Measurements from ENCODE around the gene ARNT2.

Gene ARNT2

DNA sequence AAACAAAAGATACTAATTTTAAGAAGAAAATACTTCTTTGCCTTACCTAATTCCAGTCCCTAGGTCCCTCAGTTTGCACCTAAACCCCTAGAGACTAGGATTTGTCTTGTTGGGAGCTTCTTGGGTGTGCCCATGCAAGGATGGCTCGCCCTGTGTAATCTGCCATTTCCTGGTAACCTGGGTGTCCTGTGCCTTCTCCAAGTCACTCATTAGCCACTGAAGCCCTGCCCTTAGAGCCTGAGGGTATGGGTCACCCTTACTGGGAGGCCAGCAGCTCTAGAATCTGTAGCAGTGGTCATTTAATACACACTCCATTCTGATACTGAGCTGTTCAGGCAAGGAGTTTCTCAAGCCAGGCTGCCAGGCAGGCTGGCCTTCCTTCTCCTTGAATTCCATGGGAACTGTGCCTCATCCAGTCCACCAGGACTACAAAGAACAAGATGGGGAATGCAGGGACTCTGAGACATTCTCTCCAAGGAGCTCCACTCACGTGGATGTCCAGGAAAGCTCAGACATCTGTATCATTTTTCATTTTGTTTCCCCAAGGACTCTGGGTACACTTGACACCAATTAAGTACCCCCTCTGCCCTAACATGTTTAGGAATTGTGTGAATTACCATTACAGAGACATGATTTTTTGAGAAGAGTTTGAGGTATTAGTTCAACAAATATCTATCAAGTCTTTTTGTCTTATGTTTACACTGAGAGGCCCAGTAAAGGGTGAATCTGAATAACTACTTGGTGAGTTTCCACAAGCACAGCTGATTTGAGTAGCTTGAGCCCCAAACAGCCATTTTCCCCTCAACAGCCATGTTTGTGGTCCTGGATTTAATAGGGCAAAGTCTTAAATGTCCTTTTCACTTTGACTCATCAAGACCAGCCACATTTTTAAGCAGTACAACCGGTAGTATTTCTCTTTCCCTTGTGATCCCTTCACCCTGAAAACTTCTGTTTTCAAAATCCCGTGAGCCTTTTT, 52.6 kb downstream of the ARNT2 start:
- Mint-ChIP-seq H3K27me3 (peaks cover 16 to 50% of the 10 kb centered on the region in 2 donors), H3K4me1 (ENCODE audit: low read depth in 2 of 2) (no peaks in the 10 kb centered on the region), H3K4me3 (no peak overlapping the region), H3K27ac (no peak overlapping the region), H3K9me3 (no peaks in the 10 kb centered on the region), H3K36me3 (ENCODE audit: insufficient read depth) (no peaks in the 10 kb centered on the region)
- DNase-seq (no peak), ATAC-seq (replicated peaks) (no peak)

DNA sequence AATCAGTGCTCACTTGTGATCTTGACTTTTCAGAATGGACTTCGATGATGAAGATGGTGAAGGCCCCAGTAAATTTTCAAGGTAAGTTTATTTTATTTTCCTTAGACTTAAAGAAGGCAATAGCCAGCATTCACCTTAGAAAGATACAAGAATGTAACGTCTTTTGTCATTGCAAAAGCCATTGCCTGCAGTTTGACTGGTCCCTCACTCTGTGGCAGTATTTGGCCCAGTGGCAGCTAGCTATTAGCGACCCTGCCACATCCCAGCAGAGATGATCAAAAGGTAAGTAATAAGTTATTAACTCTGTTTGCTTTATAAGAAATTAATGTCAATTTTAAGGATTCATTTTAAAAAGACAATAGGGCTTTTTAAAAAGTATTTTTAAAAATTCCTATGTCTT, 53.7 kb downstream of the ARNT2 start:
- H3K36me3 Mint-ChIP-seq (ENCODE audit: insufficient read depth) = no peaks in the 10 kb centered on the region
- DNase-seq = no peak
- H3K27ac Mint-ChIP-seq = no peak overlapping the region
- no peaks in the 10 kb centered on the region for H3K4me1 Mint-ChIP-seq (ENCODE audit: low read depth in 2 of 2)
- H3K27me3 Mint-ChIP-seq = peaks cover 12 to 50% of the 10 kb centered on the region in 2 donors
- no peak for ATAC-seq (replicated peaks)
- no peak overlapping the region for H3K4me3 Mint-ChIP-seq
- H3K9me3 Mint-ChIP-seq = no peaks in the 10 kb centered on the region

DNA sequence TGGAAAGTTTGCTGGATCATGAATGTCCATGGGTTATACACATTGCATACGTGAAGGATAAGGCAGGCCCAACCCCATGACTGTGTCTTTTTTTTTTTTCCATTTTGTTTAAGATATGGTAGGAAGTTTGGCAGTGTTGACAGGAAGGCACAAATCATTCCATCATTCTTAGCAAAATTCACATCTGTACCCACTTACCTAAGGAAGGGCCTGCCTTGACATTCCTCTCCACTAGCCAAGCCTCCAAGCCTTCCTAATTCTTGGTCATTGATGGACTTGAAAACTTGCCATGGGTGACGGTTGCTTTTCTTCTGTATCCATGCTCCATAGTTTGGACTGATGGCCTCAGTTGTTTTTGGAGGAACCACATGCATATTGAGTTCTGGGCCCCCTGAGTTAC, 54.4 kb downstream of the ARNT2 start:
- no peaks in the 10 kb centered on the region for H3K9me3 Mint-ChIP-seq
- no peak overlapping the region for H3K27ac Mint-ChIP-seq
- DNase-seq = no peak
- H3K36me3 Mint-ChIP-seq (ENCODE audit: insufficient read depth) = no peaks in the 10 kb centered on the region
- ATAC-seq (replicated peaks) = no peak
- H3K4me3 Mint-ChIP-seq = no peak overlapping the region
- peaks cover 12 to 43% of the 10 kb centered on the region in 2 donors for H3K27me3 Mint-ChIP-seq
- no peaks in the 10 kb centered on the region for H3K4me1 Mint-ChIP-seq (ENCODE audit: low read depth in 2 of 2)

DNA sequence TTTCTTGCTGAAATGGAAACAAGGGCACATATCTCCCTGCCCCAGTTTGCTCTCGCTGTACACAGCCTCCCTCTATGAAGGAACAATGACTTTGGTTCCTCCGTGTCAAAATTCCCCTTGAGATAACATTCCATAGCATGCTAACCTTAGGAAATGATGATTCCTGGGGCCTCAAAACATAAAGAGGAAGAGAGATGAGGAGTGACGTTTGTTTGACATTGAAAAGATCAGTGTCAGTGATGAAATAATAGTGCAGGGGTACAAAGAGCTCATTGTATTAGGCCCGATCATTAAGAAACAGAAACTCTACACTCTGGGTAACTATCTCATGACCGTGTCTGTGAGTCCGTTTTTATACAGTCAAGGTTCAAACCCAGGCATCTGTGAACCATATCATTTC, 55.2 kb downstream of the ARNT2 start:
- Mint-ChIP-seq H3K4me3 (no peak overlapping the region), H3K4me1 (ENCODE audit: low read depth in 2 of 2) (no peaks in the 10 kb centered on the region), H3K9me3 (no peaks in the 10 kb centered on the region), H3K36me3 (ENCODE audit: insufficient read depth) (no peaks in the 10 kb centered on the region), H3K27ac (no peak overlapping the region), H3K27me3 (peaks cover 12 to 36% of the 10 kb centered on the region in 2 donors)
- ATAC-seq (replicated peaks) (no peak), DNase-seq (no peak)

DNA sequence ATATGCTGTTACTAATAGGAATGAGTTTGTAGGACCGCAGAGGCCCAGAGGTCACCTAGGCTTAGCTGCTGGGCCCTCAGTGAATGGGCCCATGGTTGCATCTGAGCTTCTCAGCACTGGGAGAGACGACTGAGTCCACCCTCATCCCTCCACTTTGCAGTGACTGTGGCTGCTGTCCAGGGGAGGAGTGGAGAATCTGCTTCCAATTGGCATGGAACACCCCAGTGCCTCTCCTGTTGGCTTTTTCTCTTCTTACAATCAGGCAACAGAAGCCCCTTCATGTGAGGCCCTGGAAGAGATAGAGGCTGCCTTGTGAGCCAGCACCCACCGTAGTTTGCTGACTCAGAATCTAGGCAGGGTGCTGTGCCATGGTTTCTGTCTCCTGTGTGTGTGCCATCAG, 55.6 kb downstream of the ARNT2 start:
- no peak for ATAC-seq (replicated peaks)
- H3K27ac Mint-ChIP-seq = no peak overlapping the region
- H3K4me1 Mint-ChIP-seq (ENCODE audit: low read depth in 2 of 2) = no peaks in the 10 kb centered on the region
- H3K9me3 Mint-ChIP-seq = no peaks in the 10 kb centered on the region
- H3K36me3 Mint-ChIP-seq (ENCODE audit: insufficient read depth) = no peaks in the 10 kb centered on the region
- DNase-seq = no peak
- peaks cover 12 to 36% of the 10 kb centered on the region in 2 donors for H3K27me3 Mint-ChIP-seq
- H3K4me3 Mint-ChIP-seq = no peak overlapping the region

DNA sequence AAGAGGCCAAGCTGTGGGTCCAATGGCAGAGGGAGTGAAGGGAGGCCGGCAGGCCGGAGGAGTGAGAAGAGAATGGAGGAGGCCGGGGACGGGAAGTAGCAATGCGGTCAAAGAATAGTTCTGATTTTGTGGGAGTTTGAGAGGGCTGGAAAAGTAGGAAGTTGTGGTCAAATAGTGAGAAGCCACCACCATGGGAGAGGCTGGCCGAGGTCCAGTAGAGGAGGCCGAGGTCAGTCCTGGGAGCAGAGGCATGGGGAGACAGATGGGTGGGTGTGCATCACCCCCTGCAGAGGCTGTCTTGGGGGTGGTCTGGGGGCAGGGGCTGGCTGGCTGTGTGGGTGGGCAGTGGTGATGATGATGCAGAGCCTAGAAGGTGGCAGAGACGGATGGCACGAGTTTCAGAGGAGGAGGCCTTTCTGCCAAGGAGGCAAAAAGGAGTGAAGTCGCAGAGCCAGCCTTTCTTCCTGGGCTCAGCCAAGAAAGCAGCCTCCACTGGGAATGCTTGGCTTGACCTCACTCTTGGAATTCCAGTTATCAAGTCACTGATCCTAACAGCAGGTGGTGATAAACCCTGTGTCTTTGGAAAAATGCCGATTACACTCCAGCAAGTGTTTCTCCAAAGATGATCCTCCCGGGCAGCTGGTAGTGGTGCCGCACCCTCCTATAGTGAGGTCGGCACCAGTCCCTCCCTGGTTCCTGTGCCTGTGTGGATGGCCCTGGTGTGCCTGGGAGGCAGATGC, 57.3 kb downstream of the ARNT2 start:
- H3K27me3 Mint-ChIP-seq = peaks cover 12 to 46% of the 10 kb centered on the region in 2 donors
- no peaks in the 10 kb centered on the region for H3K4me1 Mint-ChIP-seq (ENCODE audit: low read depth in 2 of 2)
- ATAC-seq (replicated peaks) = no peak
- no peak for DNase-seq
- no peaks in the 10 kb centered on the region for H3K36me3 Mint-ChIP-seq (ENCODE audit: insufficient read depth)
- no peak overlapping the region for H3K4me3 Mint-ChIP-seq
- no peaks in the 10 kb centered on the region for H3K9me3 Mint-ChIP-seq
- no peak overlapping the region for H3K27ac Mint-ChIP-seq

DNA sequence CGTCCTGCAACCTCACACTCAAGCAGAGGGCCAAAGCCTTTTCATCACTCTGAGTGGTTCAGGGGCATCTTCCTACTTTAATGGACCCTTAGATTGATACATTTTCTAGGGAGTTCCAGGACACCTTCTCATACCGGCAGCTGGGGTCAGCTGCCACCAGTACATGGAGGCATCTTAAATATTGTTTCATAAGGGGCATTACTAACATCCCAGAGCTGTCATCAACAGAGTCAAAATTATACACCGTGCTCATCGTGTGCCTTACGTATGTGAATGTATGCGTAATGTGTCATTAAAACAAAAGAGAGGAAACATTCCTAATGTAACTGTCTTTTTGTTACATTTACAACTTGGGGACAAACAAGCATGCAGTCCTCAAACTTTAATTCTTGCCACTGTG, 57.9 kb downstream of the ARNT2 start:
- DNase-seq (no peak), ATAC-seq (replicated peaks) (no peak)
- Mint-ChIP-seq H3K4me1 (ENCODE audit: low read depth in 2 of 2) (no peaks in the 10 kb centered on the region), H3K9me3 (no peaks in the 10 kb centered on the region), H3K4me3 (no peak overlapping the region), H3K27me3 (peaks cover 16 to 52% of the 10 kb centered on the region in 2 donors), H3K27ac (no peak overlapping the region), H3K36me3 (ENCODE audit: insufficient read depth) (no peaks in the 10 kb centered on the region)

DNA sequence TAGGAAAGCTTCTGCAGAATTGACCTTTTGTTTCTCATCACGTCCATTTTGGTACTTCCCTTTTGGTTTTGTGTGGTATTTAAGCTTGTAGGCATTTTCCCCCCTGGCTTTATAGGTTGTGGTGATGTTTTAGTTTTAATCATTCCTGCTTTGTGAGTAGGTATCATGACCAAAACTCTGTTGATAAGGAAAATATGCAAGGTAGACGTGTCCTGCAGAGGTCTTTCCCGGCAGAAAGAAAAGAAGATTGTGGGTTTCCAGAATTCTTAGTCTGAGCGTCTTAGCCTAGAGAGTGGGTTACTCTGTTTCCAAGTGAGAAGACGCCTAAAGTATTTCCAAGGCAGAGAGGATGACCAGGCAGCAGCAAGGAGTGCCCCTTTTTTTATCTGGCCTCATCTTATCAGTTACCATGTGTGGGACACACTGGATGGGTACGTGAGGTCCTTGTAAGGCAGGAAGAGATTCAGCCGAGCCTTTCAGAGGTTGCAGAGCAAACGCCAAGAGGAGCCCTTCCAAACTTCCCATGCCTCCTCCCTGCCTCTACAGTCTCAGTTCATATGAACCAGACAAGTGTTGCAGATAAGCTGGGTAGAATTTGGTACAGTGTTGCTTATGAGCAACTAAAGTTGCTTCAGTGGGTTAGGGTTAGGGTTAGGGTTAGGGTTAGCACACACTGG, 58.8 kb downstream of the ARNT2 start:
- Mint-ChIP-seq H3K4me3 (no peak overlapping the region), H3K27me3 (peaks cover 22 to 61% of the 10 kb centered on the region in 2 donors), H3K36me3 (ENCODE audit: insufficient read depth) (peaks cover 1% of the 10 kb centered on the region), H3K9me3 (no peaks in the 10 kb centered on the region), H3K4me1 (ENCODE audit: low read depth in 2 of 2) (no peaks in the 10 kb centered on the region), H3K27ac (no peak overlapping the region)
- DNase-seq (no peak), ATAC-seq (replicated peaks) (no peak)

DNA sequence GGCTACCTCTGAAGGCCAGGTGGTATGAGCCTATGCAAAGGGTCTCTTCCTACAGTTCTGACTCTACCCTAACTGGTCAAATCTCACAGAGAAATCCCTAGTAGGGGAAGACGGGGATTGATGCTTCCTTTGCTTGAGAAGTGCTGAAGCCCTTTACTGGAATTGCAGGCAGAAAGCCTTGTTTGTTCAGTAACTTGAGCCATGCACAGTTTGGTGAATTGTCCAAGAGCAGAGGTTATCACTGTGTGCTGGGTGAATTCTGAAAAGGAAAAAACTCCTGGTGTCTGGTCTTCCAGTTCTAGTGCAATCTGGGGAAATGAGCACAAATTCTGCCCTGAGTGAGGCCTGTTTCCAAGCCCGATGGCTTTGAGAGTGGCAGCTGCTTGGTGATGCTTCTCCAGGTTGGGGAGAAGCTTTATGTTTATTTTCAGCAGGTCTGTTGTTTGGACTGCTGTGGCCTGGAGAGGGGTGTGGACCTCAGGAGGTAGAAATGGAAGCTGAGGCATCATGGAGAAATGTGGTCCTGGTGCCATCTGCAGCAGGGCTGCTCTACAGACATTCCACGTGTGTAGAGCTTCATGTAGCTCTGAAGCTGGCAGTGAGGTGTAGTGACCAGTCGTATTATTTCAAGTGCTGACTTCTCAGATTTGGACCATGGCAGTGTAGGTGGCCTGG, 60.9 kb downstream of the ARNT2 start:
- peaks cover 33 to 72% of the 10 kb centered on the region in 2 donors for H3K27me3 Mint-ChIP-seq
- no peak for DNase-seq
- H3K4me3 Mint-ChIP-seq = no peak overlapping the region
- H3K9me3 Mint-ChIP-seq = no peaks in the 10 kb centered on the region
- peaks cover 3% of the 10 kb centered on the region for H3K36me3 Mint-ChIP-seq (ENCODE audit: insufficient read depth)
- H3K27ac Mint-ChIP-seq = no peak overlapping the region
- ATAC-seq (replicated peaks) = no peak
- no peaks in the 10 kb centered on the region for H3K4me1 Mint-ChIP-seq (ENCODE audit: low read depth in 2 of 2)

DNA sequence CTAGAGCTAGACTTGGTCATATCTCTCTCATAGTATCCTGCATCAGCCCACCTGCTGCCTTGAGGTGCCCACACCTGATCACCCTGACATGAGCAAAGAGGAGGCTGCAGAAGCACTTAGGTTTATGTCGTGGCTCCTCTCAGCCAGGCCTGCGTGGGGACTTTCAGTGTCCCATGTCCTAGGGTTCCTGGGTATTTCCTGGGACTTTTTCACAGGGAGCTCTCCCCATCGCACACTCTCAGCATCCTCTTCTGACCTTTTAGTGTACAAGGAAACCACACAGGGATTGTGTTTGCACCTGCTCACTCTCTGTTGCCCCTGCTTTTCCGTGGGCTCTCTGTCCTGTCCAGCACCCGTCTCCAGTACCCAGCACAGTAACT, 61.4 kb downstream of the ARNT2 start:
- DNase-seq (no peak), ATAC-seq (replicated peaks) (no peak)
- H3K27ac Mint-ChIP-seq = no peak overlapping the region
- peaks cover 3% of the 10 kb centered on the region for H3K36me3 Mint-ChIP-seq (ENCODE audit: insufficient read depth)
- no peaks in the 10 kb centered on the region for H3K9me3 Mint-ChIP-seq
- no peak overlapping the region for H3K4me3 Mint-ChIP-seq
- H3K27me3 Mint-ChIP-seq = peaks cover 34 to 72% of the 10 kb centered on the region in 2 donors
- no peaks in the 10 kb centered on the region for H3K4me1 Mint-ChIP-seq (ENCODE audit: low read depth in 2 of 2)

DNA sequence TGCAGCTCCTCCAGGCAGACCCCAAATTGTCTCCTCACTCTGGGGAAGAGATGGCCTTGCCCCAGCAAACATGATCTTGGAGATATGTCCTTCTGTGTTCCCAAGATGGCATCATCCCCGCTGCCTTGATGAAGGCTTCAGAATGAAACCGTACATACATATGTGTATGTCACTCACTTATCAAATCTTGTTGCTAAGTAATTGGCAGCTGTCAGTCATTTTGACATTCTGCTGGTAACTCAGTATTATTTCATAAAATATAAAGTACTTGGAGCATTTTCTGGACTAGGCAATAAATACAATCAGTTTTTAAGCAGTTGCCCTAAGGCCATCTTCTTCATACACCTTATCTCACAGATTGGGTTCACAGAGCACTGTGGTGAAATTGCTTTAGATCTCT, 62.4 kb downstream of the ARNT2 start:
- H3K4me3 Mint-ChIP-seq = no peak overlapping the region
- H3K27ac Mint-ChIP-seq = no peak overlapping the region

DNA sequence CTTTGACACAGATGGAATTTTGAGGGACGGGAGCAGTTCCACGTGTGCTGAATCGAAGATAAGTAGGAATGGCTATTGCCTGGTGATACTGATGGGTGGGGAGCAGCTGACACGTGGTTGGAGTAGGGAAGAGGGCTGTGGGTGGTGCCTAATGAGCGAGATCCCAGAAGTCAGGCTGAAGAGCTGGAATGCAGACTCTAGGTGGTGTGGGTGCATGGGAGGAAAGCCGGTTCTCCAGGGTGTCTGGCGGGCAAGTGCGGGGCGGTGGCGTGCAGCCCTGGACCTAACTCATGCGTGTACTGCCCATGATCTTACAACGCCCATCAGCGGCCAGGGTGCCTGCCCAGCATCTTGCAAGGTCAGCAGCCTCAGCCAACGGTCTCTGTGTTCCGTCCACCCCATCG, 63.1 kb downstream of the ARNT2 start:
- H3K27ac Mint-ChIP-seq = no peak overlapping the region
- H3K9me3 Mint-ChIP-seq = no peaks in the 10 kb centered on the region
- H3K4me3 Mint-ChIP-seq = no peak overlapping the region
- no peaks in the 10 kb centered on the region for H3K4me1 Mint-ChIP-seq (ENCODE audit: low read depth in 2 of 2)
- H3K36me3 Mint-ChIP-seq (ENCODE audit: insufficient read depth) = peaks cover 3% of the 10 kb centered on the region
- no peak for ATAC-seq (replicated peaks)
- no peak for DNase-seq
- H3K27me3 Mint-ChIP-seq = peaks cover 42 to 71% of the 10 kb centered on the region in 2 donors

More for the DNA sequence above, 62.4 kb downstream of the ARNT2 start:
- ATAC-seq (replicated peaks) = no peak
- Mint-ChIP-seq H3K4me1 (ENCODE audit: low read depth in 2 of 2) (no peaks in the 10 kb centered on the region), H3K9me3 (no peaks in the 10 kb centered on the region), H3K27me3 (peaks cover 36 to 72% of the 10 kb centered on the region in 2 donors), H3K36me3 (ENCODE audit: insufficient read depth) (peaks cover 3% of the 10 kb centered on the region)
- no peak for DNase-seq

DNA sequence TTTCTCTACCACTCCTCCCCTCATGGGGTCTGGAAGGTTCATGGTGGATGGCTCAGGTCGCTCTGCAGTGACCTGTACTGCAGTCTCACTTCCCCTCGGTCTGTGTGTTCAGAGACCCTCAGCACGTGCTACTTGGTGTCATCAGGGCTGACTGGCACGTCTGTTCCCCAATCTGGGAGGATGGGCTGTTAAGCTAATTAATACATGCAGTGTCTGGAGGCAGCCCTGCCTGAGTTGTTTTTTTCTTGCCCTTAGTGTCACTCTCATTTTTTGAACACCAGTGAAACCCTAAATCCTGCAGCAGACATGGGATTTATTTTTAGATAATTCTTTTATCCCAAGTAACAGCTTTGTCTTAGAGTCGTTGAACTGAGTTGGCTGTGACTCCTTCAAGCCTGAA, 64.6 kb downstream of the ARNT2 start:
- no peak for DNase-seq
- Mint-ChIP-seq H3K9me3 (no peaks in the 10 kb centered on the region), H3K27me3 (peaks cover 50 to 80% of the 10 kb centered on the region in 2 donors), H3K4me1 (ENCODE audit: low read depth in 2 of 2) (no peaks in the 10 kb centered on the region), H3K36me3 (ENCODE audit: insufficient read depth) (peaks cover 3% of the 10 kb centered on the region), H3K27ac (no peak overlapping the region), H3K4me3 (no peak overlapping the region)
- no peak for ATAC-seq (replicated peaks)
